ENCODE results near the gene MAP3K20.

DNA sequence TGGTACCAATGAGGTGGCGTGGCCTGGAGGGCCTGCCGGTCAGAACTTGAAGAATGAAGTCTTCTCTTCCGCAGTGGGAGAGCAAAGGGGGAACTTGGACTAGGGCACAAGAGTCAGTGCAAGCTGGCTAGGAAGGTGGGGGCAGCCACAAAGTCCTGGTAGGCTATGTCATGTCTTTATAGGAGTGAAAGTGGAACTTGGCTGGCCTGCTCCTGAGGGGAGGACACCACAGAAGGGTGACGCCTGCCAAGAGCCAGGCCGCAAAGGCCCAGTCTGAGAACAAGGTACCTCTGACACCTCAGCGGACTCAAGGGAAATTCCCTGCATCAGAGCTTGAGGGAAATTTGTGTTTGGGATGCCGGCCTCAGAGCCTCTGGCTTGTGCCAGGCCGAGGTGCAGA lies 32.2 kb upstream of the MAP3K20 start:
- TF ChIP-seq POLR2AphosphoS5 (IDR thresholded peaks at IDR 0.05), result no peak
- TF ChIP-seq, protein P1, sequence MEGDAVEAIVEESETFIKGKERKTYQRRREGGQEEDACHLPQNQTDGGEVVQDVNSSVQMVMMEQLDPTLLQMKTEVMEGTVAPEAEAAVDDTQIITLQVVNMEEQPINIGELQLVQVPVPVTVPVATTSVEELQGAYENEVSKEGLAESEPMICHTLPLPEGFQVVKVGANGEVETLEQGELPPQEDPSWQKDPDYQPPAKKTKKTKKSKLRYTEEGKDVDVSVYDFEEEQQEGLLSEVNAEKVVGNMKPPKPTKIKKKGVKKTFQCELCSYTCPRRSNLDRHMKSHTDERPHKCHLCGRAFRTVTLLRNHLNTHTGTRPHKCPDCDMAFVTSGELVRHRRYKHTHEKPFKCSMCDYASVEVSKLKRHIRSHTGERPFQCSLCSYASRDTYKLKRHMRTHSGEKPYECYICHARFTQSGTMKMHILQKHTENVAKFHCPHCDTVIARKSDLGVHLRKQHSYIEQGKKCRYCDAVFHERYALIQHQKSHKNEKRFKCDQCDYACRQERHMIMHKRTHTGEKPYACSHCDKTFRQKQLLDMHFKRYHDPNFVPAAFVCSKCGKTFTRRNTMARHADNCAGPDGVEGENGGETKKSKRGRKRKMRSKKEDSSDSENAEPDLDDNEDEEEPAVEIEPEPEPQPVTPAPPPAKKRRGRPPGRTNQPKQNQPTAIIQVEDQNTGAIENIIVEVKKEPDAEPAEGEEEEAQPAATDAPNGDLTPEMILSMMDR (IDR thresholded peaks at IDR 0.05 in 8 of 11, conservative IDR thresholded peaks at IDR 0.05 in 3 of 11), result no peak
- no peak for TF ChIP-seq POLR2A (IDR thresholded peaks at IDR 0.05)
